SH-SY5Y (cell line): ENCODE results near the gene ACTR10.

ENCODE experiments used
- GATA2 ChIP-seq: IDR thresholded peaks from 2 replicates; pipeline ENCODE4 v1.6.1; 2011; ENCODE audit warnings: mild to moderate bottlenecking, low read depth, low read length
- GATA3 ChIP-seq: IDR thresholded peaks from 2 replicates; pipeline ENCODE4 v1.6.1; 2011; ENCODE audit warnings: low read depth, mild to moderate bottlenecking, low read length, moderate library complexity

GRCh38 chr14:58213176-58213575 is 13.2 kb downstream of the ACTR10 start:
- no peak for TF ChIP-seq GATA2
- TF ChIP-seq GATA3 = no peak
